GM18870 (cell line): ENCODE data around the gene EEF1A2.

Experiments used
- ATAC-seq: cut with Tn5 transposase; IDR thresholded peaks from one replicate; pipeline ENCODE4 v1.9.1; 2021; ENCODE audit warnings: moderate library complexity; ENCODE audit not compliant: unreplicated experiment

The EEF1A2 gene

GRCh38 chr20:63455568-63455859 lies 43.4 kb downstream of the EEF1A2 start:
- ATAC-seq: no peak

DNA sequence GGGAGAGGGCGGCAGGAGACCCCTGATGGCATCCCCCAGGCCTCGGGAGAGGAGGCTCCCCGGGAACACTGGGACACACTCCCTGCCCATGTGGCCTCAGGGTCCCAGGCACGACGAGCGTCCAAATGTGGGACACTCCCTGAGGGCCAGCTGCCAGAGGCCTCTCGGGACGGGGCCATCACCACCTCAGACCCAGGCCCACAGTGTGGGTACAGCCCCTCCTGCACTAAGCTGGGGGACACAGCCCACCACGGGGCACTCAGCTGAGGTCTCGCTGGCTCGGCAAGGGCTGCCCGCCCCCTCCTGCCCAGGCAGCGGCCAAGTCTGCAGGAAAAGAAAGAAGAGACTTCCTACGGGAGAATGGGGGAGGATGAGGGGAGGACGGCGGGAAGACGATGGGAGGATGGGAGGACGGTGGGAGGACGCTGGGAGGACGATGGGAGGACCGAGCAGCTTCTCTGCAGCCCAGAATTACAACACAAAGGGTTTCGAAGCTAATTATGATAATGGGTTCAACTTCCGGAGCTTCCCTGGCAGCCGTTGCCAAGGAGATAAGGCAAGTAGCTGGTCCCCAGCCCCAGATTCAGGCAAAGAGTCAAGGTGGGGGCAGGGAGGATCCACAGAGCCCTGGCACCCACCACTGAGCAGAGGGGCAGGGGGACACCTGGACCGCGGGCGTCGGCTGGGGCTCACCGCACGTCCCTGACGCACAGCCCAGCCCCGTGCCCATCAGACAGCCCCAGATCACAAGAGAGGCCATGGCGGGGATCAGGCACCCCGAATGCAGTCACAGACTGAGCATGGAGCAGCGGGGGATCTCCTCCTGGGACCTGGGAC lies 43.9 kb downstream of the EEF1A2 start:
- no peak for ATAC-seq

DNA sequence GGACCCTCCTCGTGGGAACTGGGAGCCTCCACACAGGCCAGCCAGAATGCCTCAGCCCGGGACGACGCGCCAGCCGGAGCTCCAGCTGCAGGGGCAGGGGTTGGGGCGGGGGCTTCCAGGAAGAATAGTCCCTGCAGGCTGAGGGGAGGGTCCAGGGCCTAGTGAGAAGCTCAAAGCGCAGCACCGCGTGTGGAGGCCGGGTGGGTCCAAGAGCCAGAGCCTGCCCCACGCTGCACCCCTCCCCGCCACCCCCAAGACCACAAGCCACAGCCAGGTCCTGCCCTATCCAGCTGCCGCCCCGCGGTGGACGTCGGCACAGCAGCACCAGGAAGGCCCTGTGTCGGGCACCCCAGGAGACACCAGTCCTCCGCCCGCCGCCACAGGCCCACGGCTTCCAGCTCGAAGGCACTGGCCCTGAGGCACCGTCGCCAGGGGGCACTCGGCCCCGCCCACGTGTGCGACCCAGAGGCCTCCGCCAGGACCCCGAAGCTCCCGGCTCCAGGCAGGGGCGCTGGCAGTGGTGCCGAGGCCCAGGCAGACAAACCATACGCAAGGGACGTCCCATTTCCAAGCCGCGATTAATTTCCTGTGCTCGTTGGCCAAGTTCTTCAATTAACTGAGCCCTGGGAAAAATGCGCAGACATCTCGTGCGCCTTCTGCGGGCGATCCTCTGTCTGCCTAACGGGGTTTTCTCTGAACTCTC lies 45.9 kb downstream of the EEF1A2 start:
- no peak for ATAC-seq

DNA sequence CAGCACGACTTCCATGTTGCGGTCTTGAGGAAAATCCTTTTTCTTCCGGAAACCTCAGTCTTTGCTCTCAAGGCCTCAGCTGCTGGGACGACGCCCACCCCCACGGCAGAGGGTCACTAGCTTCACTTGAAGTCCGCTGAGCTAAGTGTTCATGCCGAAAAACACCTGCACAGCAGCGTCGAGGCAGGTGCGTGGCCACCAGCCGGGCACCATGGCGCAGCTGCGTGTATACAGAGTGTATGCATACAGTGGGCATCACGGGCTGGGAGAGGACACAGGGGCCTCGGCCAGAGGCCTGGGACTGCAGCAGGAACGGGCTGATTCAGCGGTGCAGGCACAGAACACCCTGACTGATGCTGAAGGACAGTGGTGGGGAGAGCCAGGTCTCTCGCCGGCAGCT lies 46.5 kb downstream of the EEF1A2 start:
- ATAC-seq: no peak

DNA sequence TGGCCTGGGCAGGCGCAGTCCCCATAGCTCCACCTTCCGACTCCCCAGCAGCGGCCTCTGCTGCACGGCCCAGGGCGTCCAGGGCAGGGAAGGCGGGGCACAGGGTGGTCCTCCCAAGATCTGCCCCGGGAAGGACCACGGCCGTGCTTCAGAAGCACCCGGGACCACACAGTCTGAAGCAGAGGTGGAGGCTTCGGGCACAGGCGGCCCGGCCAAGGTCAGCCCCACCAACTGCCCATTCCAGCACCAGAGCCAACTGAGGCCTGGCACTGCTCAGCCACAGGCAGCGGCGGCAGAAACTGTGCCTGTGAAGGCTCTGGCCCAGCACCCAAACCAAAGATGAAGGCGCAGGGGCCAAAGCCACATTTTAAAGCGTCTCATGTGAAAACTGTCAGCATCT lies 47.1 kb downstream of the EEF1A2 start:
- ATAC-seq: no peak

- ATAC-seq: no peak
These were observed 48.8 kb downstream of the EEF1A2 start for GRCh38 chr20:63449796-63450730.

DNA sequence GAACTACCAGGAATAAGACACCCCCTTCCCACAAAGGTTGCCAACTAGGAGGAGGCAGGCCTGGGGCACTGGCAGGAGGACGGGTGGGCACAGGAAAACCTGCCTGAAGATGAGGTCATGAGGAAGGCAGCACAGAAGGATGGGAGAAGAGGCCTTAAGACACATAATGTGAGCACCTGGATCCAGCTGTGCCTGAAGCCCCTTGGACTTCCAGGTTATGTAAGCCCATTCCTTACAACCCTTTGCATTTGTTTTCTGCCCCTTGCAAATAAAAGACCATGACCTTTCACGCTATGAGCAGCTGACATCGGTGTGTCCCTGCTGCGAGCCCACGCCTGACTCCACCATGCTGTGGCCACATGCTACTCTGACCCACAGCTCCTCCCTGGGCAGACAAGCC lies 49.9 kb downstream of the EEF1A2 start:
- ATAC-seq: no peak

DNA sequence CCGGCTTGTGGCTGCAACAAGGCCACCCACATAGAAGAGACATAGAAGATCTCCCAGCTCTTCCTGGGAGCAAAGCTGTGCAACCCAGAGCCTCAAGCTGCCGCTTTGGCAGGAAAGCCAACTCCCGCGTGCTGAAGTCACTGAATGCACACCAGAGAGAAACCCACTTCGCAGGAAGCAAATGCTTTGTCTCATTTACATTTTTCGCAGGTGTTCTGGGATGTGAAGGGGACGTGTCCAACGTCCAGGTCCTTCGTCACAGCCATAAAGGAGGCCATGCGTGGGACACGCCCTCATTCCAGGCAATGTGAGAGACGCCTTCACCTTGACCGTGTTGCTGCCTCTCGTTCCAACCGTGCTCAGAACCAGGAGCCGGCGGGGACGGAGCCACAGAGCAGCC lies 50.9 kb downstream of the EEF1A2 start:
- ATAC-seq: no peak

GRCh38 chr20:63447320-63447719 lies 51.6 kb downstream of the EEF1A2 start:
- no peak for ATAC-seq

DNA sequence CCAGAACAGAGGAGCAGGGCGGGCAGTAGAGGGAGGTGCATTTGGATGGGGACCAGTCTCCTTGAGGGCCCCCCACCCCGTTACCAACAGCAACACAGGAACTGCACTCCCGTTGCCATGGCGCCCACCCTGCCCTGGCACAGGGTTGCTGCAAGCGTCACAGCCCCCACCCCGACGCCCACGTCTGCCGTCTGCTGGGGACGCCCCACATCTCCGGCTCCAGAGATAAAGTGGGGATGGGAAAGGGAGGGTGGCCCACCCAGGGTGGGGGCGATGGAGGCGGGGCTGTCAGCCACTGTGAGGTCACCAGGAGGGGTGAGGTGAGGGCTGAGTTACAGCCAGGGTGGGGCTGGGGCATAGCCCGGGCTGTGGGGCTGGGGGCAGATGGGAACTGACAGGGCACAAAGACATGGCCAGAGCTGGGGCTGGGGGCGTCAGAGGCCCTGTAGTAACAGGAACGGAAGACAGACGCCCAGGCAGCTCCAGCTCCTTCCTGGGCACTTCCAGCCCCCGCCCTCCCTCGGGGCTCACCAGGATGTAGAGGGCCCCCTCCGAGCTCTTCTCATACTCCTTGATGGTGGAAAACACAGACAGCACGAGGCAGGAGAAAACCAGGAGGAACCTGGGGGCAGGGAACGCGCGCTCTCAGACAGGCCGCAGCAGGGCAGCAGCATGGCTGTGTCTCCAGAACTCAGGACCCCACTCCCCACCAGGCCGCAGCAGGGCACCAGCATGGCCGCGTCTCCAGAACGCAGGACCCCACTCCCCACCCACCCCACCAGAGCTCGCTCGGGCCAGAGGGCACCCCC lies 52.5 kb downstream of the EEF1A2 start:
- ATAC-seq: no peak

GRCh38 chr20:63445075-63445734 lies 53.7 kb downstream of the EEF1A2 start:
- ATAC-seq: no peak

- no peak for ATAC-seq
These were observed 54.3 kb downstream of the EEF1A2 start for GRCh38 chr20:63444548-63444947.

DNA sequence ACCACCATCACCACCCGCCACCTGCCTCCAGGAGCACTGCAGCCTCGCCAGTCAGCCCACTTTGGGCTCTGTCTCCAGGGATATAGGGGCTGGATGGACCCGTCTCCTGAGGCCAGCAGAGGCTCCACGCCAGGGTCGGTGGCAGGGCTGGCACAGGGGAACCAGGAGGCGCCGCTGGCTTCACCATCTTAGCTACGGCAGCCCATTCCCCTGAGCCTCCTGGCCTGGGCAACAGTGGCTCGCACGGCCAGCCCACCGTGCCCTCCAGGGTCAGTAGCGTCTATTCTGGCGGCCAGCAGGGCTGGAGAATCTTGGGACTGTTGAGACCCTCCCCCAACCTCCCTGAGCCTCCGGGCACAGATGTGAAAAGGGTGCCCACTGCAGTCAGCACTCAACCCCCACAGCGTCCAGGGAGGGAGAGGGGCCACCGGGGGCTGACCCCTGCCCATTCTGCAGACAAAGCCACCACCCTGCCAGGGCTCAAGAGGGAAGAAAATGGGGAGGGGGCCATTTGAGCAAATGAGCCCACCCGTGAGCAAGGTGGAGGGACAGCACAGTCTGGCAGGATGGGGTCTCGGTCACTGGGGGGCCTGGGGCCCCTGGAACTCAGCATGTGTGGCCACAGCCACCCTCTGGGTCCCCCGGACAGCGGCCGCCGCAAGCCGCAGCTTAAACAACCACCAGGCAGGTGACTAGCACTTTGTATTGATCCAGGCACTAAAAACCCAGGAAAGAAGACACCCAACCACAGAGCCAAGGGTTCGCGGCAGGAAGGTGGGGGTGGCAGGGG lies 55.1 kb downstream of the EEF1A2 start:
- ATAC-seq: no peak

- no peak for ATAC-seq
These were observed 56.8 kb downstream of the EEF1A2 start for GRCh38 chr20:63442100-63442493.

- no peak for ATAC-seq
These were observed 57.5 kb downstream of the EEF1A2 start for GRCh38 chr20:63441136-63442099.

DNA sequence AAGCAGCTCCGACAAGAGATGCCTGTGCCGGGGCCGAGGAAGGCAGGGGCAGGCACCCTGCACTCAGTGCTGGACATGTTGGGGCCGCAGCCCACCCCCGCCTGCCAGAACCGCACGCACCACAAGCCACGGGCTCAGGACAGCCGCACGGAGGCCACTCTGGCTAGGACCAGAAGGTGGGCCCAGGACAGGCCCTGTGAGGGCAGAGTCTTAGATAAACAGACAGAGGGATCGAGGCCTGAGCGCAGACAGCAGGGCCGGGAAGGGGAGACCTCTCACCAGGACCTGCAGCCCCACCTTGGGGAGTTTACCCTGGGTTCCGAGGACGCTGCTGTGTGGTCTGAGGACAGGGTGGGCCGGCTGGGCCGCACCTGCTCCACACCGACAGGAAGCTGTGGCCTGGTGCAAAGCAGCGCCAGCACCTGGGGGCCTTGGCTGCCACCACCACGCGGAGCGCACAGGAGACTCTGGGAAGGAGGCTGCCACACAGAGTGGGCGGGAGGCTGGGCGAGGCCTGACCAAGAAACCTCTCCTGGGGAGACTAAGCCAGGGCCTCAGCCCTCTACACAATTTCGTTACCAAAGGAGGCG lies 58.4 kb downstream of the EEF1A2 start:
- ATAC-seq: no peak

GRCh38 chr20:63439866-63440265 lies 59.0 kb downstream of the EEF1A2 start:
- ATAC-seq: no peak

GRCh38 chr20:63438121-63438520 lies 60.8 kb downstream of the EEF1A2 start:
- no peak for ATAC-seq
